ENCODE measurements around the gene TACC2.

The TACC2 gene

DNA sequence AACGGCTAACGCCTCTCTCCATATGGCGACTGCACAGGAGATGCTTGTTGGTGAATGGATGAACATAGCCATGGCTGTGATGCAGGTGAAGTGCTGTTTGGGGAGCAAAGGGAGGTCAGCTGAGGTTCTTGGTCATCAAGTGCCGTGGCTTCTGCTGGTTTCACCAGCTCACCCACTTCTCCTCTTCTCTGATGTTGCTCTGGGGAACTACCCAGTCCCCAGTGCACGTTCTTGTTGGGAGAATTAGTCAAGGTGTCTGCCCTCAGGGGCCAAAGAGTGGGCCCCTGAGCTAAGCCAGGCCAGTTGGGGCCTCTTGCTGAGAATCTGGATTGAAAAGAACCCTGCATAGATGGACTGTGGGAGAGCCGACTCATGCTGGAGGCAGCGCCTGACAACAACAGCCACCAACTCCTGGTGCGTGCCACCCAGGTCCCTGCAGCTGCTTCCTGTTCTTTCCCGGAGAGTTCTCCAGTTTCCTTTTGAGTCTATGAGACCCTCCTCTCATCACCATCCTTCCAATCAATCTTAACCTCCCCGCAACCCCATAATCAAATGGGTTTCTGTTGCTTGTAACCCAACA, 285.1 kb downstream of the TACC2 start:
- no peak for DNase-seq (ENCODE audit: low read depth)

- DNase-seq (ENCODE audit: low read depth): no peak
Observed at GRCh38 chr10:122276611-122277208, 287.7 kb downstream of the TACC2 start.

- DNase-seq (ENCODE audit: low read depth): no peak
Observed at GRCh38 chr10:122277526-122278136, 288.7 kb downstream of the TACC2 start.

DNA sequence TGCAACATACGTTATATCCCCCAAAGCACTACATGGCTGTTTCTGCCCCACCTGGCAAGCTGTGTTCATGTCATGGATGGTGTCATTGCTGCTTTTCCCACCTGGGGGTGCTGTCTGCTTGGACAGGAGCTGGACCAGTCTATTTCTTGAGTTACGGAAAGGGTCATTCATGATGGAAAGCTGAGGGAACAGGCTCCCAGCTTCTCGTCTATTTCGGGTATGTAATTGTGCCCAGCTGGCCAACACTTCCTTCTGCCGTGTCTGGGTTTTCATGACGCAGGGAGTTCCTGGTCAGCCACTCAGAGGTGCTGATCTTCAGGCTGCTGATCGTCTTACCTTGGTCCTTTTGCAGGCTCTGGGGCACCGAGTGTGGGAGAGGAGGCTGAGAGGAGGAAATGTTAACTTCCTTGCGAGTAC, 290.8 kb downstream of the TACC2 start:
- no peak for DNase-seq (ENCODE audit: low read depth)

DNA sequence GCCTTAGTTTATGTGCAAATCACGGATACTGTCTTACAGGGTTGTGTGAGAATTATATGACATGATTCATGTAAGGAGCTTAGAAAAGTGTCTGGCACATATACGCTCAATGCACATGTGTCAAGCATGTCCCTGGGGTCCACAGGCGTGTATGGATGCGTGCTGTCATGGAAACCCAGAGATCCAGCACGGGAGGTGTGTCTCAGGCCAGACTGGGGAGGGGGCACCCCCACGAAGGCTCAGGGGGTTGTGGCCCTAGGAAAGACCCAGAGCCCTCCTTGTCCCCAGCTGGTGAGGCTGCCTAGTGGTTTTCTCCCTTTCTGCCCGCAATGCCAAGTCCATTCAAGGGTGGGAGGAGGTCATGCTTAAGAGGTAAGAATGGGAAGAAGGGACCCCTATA, 291.2 kb downstream of the TACC2 start:
- no peak for DNase-seq (ENCODE audit: low read depth)

GRCh38 chr10:122281018-122281626, 292.2 kb downstream of the TACC2 start:
- DNase-seq (ENCODE audit: low read depth): no peak

DNA sequence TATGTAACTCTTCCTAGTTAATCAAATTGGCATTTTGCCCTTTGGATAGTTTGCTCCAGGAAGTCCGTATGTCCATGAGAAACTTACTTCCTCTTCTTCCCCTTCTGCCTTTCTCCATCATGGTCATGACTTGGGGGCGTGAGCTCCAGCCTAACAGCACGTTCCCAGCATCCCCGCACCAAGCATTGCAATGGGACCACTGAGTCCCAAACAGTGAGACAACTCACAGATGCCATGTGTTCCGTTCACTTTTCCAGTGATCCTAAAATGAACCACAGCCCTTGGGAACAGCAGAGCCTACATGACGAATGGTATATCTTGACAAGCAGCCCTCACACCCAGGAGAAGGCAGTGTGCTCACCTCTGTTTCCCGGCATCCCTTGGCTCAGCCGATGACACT, 292.8 kb downstream of the TACC2 start:
- DNase-seq (ENCODE audit: low read depth): no peak

DNA sequence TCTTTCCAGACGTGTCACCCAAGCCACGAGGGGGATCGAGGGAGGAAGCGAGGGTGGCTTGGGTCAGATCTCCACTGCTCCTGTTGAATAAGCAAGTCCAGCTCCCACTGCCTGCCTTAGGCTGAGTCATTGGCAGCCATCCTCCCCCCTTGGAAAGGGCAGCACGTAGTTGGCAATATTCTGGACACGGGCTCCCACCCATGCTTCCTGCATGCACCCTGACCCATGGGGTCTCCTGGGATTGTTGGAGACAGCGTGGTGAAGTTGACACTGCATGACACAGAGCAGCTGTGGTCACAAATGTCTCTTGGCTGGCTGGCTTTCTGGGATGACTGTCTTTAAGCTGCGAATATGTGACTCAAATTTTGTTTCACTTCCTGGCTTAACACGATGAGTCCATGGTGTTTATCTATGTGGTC, 293.3 kb downstream of the TACC2 start:
- DNase-seq (ENCODE audit: low read depth): no peak

DNA sequence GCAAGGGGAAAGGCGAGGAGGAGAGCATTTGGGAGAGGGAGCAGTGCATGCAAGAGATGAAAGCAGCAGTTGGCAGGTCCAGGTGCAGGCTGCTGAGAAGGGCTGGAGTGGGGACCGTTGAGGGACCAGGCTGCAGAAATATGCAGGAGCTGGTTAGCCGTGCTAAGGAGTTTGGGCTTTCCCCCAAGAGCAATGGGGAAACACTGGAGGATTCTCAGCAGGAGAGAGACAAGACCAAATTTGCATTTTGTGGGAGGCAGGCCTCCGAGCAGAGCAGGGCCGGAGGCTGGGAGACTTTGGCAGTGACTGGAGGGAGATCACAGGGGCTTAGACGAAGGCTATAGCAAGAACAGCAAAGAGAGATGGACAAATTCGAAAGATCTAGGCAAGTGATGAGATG, 293.9 kb downstream of the TACC2 start:
- no peak for DNase-seq (ENCODE audit: low read depth)

DNA sequence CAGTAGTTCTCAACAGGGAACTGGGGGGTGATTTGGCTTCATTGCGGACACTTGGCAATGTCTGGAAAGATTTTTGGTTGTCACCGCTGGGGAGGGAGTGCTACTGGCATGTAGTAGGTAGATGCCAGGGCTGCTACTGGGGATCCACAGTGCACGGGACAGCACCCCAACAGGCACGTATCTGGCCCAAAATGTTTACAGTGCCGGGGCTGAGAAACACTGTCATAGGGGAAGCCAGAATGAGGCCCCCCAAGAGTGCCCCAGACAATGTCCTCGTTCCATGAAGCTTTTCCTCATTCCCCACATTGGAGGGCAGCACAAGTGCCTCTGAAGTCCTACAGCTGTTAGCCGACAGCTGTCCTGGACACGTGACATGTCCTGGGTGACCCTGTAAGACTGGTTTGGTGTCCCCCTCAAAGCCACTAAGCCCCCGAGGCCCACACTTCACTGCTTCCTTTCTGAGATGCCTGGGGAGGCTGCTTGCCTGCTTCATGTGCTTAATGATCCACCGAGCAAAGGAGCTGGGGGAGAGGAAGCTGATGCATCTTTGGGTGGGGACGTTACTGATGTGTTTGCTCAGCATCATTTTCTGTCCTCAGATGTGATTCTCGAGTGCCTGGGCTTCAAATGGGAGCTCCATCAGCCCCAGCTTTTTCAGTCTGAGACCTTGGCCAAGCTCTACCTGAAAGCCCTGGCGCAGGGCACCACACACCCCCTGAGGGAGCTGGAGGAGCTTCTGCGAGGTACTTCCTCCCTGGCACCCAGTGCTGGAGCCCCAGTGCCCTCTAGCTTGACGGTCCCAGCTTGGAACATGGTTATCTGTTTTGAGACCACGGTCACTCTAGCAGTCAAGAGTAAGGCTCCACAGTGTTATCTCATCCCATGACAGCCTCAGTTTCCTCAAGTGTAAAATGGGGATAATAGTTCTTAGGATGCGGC, 296.8 kb downstream of the TACC2 start:
- no peak for DNase-seq (ENCODE audit: low read depth)

- DNase-seq (ENCODE audit: low read depth): peak; percentile 67
Observed at GRCh38 chr10:122286867-122287266, 297.9 kb downstream of the TACC2 start.

- DNase-seq (ENCODE audit: low read depth): no peak
Observed at GRCh38 chr10:122287570-122287969, 298.6 kb downstream of the TACC2 start.

DNA sequence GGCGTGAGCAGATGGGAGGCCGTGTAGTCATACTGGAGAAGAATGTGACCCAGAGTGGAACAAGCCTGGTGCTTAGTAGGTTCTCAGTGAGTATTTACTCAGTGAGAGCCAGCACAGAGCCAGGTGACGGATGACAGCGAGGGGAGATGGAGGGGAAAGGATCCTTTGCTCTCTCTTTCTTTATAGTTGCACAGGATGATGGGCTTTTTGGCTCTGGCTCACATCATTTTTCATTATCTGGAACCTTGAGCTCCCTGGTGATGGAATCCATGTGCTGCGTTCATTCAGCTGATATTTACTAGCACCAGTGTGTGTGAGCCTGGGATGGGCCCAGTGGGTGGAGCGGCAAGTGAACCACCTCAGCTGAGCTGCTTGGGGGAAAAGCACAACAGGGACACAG, 299.3 kb downstream of the TACC2 start:
- no peak for DNase-seq (ENCODE audit: low read depth)

DNA sequence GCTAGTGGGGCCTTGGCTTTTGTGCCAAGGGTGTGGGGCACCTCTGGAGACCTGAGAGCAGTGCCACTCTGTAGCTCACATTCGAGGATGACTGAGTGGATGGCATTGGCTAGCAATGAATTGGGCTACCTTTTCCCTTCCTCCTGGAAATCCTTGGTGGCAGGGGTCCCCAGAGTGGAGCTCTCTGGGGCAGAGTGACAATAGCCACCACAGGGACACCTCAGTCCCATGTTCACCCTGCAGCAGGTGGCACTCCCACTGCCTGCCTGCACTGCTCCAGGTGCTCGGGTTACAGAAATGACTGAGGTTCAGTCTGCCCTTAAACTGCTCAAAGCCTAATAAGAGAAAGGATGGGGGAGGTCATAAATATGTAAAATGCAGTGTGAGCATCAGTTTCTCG, 300.0 kb downstream of the TACC2 start:
- no peak for DNase-seq (ENCODE audit: low read depth)

DNA sequence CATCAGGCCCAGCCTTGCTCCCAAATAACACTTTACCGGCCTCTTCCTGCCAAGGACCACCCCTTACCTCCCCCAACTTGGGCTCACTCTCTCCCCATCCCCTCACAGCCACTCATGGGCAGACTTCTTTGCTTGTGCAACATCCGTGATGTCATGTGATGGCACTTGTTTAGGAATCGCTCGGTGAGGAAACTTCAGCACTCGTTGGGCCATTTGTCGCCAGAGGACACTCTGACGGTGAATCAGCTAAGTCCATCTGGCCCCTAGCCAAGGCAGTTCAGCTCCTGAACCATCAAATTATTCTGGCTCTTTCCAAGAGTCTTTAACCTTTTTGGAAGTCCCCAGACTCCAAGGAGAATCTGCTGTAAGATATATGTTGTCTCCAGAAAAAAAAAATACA, 301.4 kb downstream of the TACC2 start:
- no peak for DNase-seq (ENCODE audit: low read depth)

- no peak for DNase-seq (ENCODE audit: low read depth)
Observed at GRCh38 chr10:122290833-122291532, 302.0 kb downstream of the TACC2 start.

GRCh38 chr10:122291739-122292138, 302.8 kb downstream of the TACC2 start:
- DNase-seq (ENCODE audit: low read depth): no peak

DNA sequence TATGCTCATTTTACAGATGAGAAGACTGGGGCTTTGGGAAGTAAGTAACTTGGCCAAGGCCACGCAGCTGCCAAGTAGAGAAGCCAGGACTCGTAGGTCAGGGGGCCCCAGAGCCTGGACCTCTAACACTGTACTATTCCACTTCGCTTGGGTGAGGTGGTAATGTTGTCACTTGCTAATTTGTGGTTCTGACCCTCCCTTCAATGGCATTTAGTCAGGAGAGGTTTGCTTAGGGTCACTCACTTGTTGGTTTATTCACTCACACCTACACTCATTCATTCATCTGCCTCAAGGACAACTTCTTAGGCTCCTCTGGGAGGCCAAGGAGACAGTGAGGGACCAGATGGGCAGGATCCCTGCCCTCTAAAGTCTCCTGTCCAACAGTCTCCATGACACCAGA, 303.4 kb downstream of the TACC2 start:
- DNase-seq (ENCODE audit: low read depth): no peak

GRCh38 chr10:122293156-122293960, 304.4 kb downstream of the TACC2 start:
- no peak for DNase-seq (ENCODE audit: low read depth)

- DNase-seq (ENCODE audit: low read depth): no peak
Observed at GRCh38 chr10:122293961-122294380, 305.0 kb downstream of the TACC2 start.

All from non-pigmented ciliary epithelial cell (primary cell).